DND-41 (cell line): ENCODE results near the gene GSTA5.
"Not testable (repeated sequence)": the region's sequence is repeated elsewhere in the genome, so short reads cannot be mapped to it uniquely, and the experiment has no call there.

ENCODE experiments used
- ATAC-seq: fragments of 200-7000 bp; cut with Tn5 transposase; 3 replicates; pipeline ENCODE4 v1.9.1; 2021; ENCODE audit warnings: low read depth; ENCODE audit not compliant: insufficient read depth
- DNase-seq: peaks from one replicate; pipeline ENCODE4 v3.0.0-alpha.2; 2020
- H2AFZ ChIP-seq: 2 replicates; pipeline ENCODE4 v1.6.0; 2012; ENCODE audit warnings: low read depth, low read length
- H3K27ac ChIP-seq: 2 replicates; pipeline ENCODE4 v1.5.1; 2012; ENCODE audit warnings: low read length, inconsistent platforms
- H3K27me3 ChIP-seq: fragments of 200-600 bp; sonication (generic); 2 replicates; pipeline ENCODE4 v1.6.0; 2012; ENCODE audit warnings: low read length, mild to moderate bottlenecking, inconsistent platforms; ENCODE audit not compliant: insufficient read depth, poor library complexity
- H3K36me3 ChIP-seq: 2 replicates; pipeline ENCODE4 v1.5.1; 2012; ENCODE audit warnings: low read length, inconsistent platforms; ENCODE audit not compliant: insufficient read depth
- H3K4me1 ChIP-seq: 2 replicates; pipeline ENCODE4 v1.5.1; 2012; ENCODE audit warnings: mild to moderate bottlenecking, low read length; ENCODE audit not compliant: insufficient read depth
- H3K4me2 ChIP-seq: 2 replicates; pipeline ENCODE4 v1.6.0; 2012; ENCODE audit warnings: mild to moderate bottlenecking, moderate library complexity, low read length, inconsistent platforms; ENCODE audit not compliant: insufficient read depth
- H3K4me3 ChIP-seq, 2 experiments: fragments of 200-600 bp in 1 of 2; shearing (Covaris generic) in 1 of 2; 2 replicates each; pipeline ENCODE4 v1.5.1; 2012 to 2016; ENCODE audit warnings: inconsistent platforms in 2 of 2, low read length in 2 of 2, mild to moderate bottlenecking in 2 of 2, low read depth in 1 of 2, moderate library complexity in 1 of 2
- H3K79me2 ChIP-seq: 2 replicates; pipeline ENCODE4 v1.6.0; 2012; ENCODE audit warnings: low read length, inconsistent platforms; ENCODE audit not compliant: insufficient read depth
- H3K9ac ChIP-seq: 2 replicates; pipeline ENCODE4 v1.6.0; 2012; ENCODE audit warnings: low read depth, mild to moderate bottlenecking, inconsistent platforms, low read length, moderate library complexity
- H3K9me3 ChIP-seq: 2 replicates; pipeline ENCODE4 v1.5.1; 2012; ENCODE audit warnings: low read length, moderate library complexity, mild to moderate bottlenecking, inconsistent platforms; ENCODE audit not compliant: insufficient read depth, severe bottlenecking
- H4K20me1 ChIP-seq: 2 replicates; pipeline ENCODE4 v1.6.0; 2012; ENCODE audit warnings: low read length; ENCODE audit not compliant: insufficient read depth
- EZH2 ChIP-seq: IDR thresholded peaks from 3 replicates; pipeline ENCODE4 v1.6.1; 2012; ENCODE audit warnings: borderline replicate concordance, low read depth, mild to moderate bottlenecking, moderate library complexity, low read length, inconsistent platforms; ENCODE audit not compliant: severe bottlenecking
- TF ChIP-seq, protein P1 (sequence below): IDR thresholded peaks from 2 replicates; pipeline ENCODE4 v1.5.1; 2012; ENCODE audit warnings: borderline replicate concordance, low read length, moderate library complexity, mild to moderate bottlenecking; ENCODE audit not compliant: poor library complexity, severe bottlenecking; ENCODE audit errors: extremely low read depth

GSTA5 gene

DNA sequence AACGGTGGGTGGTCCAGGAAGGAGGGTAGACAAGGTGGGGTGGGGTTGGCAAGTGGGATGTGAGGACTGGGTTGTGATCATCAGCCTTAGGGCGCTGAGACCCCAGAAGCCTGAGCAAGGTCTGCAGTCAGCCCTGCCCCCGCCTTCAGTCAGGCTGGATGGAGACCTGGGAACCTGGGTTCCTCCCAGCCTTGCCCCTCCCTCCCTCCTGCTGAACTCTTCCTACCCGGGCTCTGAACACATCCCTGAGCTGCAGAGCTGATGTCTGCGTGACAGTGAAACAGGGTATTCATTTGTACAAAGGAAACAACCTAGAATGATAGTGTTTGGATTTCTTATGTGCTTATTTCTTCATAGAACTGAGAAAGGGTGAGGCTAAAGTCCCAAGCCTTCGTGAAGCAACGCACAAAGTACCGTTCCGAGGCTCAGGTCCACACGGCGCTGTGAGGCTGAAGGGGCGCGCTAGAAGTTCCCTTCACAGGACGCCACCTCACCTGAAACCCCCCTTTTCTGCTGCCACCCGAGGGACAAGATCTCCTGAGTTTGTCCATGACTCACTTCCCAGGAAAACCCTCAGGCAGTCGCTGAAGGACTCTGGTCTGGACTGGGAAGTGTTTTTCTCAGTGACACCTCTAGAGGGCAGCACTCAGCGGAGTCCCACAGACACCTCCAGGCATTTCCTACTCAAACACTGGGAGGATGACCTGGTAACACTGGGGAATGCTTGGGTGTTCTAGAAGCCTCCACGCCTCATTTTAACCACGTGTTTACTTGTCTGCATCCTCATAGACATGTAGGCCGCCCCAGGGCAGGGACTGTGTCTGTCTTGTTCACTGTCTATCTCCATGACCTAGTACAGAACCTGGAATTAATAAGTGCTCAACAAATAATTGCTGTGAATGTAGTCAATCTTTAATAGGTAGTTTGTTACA is 1.2 kb downstream of the GSTA5 start:
- TF ChIP-seq, protein P1, sequence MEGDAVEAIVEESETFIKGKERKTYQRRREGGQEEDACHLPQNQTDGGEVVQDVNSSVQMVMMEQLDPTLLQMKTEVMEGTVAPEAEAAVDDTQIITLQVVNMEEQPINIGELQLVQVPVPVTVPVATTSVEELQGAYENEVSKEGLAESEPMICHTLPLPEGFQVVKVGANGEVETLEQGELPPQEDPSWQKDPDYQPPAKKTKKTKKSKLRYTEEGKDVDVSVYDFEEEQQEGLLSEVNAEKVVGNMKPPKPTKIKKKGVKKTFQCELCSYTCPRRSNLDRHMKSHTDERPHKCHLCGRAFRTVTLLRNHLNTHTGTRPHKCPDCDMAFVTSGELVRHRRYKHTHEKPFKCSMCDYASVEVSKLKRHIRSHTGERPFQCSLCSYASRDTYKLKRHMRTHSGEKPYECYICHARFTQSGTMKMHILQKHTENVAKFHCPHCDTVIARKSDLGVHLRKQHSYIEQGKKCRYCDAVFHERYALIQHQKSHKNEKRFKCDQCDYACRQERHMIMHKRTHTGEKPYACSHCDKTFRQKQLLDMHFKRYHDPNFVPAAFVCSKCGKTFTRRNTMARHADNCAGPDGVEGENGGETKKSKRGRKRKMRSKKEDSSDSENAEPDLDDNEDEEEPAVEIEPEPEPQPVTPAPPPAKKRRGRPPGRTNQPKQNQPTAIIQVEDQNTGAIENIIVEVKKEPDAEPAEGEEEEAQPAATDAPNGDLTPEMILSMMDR = peak; percentile 82
- TF ChIP-seq EZH2 = no peak
- no peaks in the 10 kb centered on the region for H3K4me1 ChIP-seq
- H3K27me3 ChIP-seq = no peaks in the 10 kb centered on the region
- peak; percentile 94 for ATAC-seq
- H3K79me2 ChIP-seq = no peaks in the 10 kb centered on the region
- H3K36me3 ChIP-seq = no peaks in the 10 kb centered on the region
- no peaks in the 10 kb centered on the region for H3K9me3 ChIP-seq
- H2AFZ ChIP-seq = no peak overlapping the region
- H3K9ac ChIP-seq = no peak overlapping the region
- peak; percentile 56 for DNase-seq
- no peaks in the 10 kb centered on the region for H4K20me1 ChIP-seq
- no peak overlapping the region for H3K4me2 ChIP-seq
- H3K27ac ChIP-seq = no peak overlapping the region
- H3K4me3 ChIP-seq = no peak overlapping the region

DNA sequence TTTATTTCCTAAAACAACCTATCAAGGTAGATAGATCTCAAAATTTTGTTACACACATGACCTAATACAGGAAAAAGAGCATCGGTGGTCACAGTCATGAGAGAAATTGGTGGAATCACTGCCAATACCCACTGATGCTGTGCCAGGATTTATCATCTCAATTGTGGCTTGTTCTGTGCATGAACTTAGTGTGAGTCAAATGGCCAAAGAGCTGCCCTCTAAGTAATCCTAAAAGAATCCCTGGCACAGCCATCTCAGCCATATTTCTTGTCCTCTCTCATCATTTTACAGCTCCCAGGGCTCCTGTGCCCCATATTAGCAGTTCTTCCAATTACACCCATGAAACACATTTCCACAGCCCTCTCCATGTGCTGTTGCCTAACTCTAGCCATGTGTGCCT is 6.1 kb downstream of the GSTA5 start:
- TF ChIP-seq EZH2 = no peak
- TF ChIP-seq, protein P1 = no peak
- H3K36me3 ChIP-seq = no peaks in the 10 kb centered on the region

DNA sequence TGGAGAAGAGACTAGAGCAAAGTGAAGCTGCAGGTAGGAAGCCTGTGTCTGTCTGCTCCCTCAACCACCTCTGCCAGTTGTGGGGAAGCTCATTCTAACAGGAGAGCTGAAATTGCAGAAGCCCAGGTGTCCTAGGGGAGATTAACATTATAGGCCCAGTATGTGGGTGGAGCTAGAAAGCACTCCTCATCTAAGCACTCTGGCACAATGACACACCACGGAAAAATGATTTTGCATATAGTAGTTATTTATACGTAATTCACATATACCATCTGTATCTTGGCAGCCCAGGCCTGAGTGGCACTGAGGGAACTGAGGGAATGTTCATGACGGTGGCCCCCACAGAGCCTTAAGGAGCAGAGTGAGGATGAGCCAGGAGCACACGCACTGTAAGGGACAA is 9.7 kb downstream of the GSTA5 start:
- not testable (repeated sequence) for H2AFZ ChIP-seq, H4K20me1 ChIP-seq, H3K4me1 ChIP-seq, H3K4me3 ChIP-seq, H3K4me2 ChIP-seq, H3K36me3 ChIP-seq, ATAC-seq, H3K27ac ChIP-seq, H3K9ac ChIP-seq, DNase-seq, H3K27me3 ChIP-seq, H3K79me2 ChIP-seq, H3K9me3 ChIP-seq

More for the DNA sequence above, 6.1 kb downstream of the GSTA5 start:
- Histone ChIP-seq H3K4me3 (no peak overlapping the region), H3K4me2 (no peak overlapping the region), H3K9ac (no peak overlapping the region), H4K20me1 (no peaks in the 10 kb centered on the region), H3K27ac (no peak overlapping the region), H3K27me3 (no peaks in the 10 kb centered on the region), H3K4me1 (no peaks in the 10 kb centered on the region), H3K79me2 (no peaks in the 10 kb centered on the region), H3K9me3 (no peaks in the 10 kb centered on the region), H2AFZ (no peak overlapping the region)
- ATAC-seq (no peak), DNase-seq (no peak)

DNA sequence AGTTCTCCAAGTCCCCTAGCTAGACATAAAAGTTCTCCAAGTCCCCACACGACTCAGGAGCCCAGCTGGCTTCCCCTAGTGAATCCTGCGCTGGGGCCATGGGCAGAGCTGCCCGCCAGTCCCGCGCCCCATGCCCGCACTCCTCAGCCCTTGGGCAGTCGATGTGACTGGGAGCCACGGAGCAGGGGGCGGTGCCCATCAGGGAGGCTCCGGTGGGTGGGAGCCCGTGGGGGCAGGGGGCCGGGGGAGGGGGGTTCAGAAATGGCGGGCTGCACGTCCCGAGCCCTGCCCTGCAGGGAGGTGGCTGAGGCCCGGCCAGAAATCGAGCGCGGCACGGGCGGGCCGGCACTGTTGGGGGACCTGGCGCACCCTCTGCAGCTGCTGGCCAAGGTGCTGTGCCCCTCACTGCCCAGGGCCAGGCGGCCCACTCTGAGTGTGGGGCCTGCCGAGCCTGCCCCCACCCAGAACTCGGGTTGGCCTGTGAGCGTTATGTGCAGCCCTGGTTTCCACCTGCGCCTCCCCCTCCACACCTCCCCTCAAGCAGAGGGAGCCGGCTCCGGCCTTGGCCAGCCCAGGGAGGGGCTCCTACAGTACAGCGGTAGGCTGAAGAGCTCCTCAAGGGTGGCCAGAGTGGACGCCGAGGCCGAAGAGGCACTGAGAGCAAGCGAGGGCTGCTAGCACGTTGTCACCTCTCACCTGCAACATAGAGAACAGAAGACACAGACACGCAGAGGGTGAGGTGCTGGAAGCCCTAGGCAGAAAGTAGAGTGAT is 11.4 kb downstream of the GSTA5 start:
- H3K27me3 ChIP-seq = no peaks in the 10 kb centered on the region
- H3K4me1 ChIP-seq = no peaks in the 10 kb centered on the region
- H2AFZ ChIP-seq = no peak overlapping the region
- no peaks in the 10 kb centered on the region for H3K36me3 ChIP-seq
- H3K4me2 ChIP-seq = no peak overlapping the region
- no peak overlapping the region for H3K4me3 ChIP-seq
- ATAC-seq (no peak), DNase-seq (no peak)
- TF ChIP-seq, protein P1 = no peak
- TF ChIP-seq EZH2 = no peak
- H3K27ac ChIP-seq = no peak overlapping the region
- no peaks in the 10 kb centered on the region for H3K9me3 ChIP-seq
- no peak overlapping the region for H3K9ac ChIP-seq
- no peaks in the 10 kb centered on the region for H4K20me1 ChIP-seq
- H3K79me2 ChIP-seq = no peaks in the 10 kb centered on the region

DNA sequence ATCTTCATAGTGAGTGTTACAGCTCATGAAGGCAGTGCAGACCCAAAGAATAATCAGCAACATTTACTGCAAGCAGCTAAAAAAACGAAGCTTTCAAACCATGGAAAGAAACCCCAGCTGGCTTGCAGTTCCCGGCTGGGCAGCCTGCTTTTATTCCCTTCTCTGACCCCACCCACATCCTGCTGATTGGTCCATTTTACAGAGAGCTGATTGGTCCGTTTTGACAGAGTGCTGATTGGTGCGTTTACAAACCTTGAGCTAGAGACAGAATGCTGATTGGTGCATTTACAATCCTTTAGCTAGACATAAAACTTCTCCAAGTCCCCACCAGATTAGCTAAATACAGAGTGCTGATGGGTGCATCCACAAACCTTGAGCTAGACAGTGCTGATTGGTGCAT is 12.0 kb downstream of the GSTA5 start:
- not testable (repeated sequence) for H3K4me2 ChIP-seq, H3K4me3 ChIP-seq, H4K20me1 ChIP-seq, H3K36me3 ChIP-seq, H3K27me3 ChIP-seq, DNase-seq, H3K9me3 ChIP-seq, H2AFZ ChIP-seq, H3K79me2 ChIP-seq, H3K9ac ChIP-seq, ATAC-seq, H3K27ac ChIP-seq, H3K4me1 ChIP-seq
